Transverse colon (tissue), 4 donors: ENCODE measurements around the gene ACP1. TPM values are rescaled to one million over a fixed set of nuclear protein-coding genes. Genes with fewer than 3 reads are reported as not detected.

Experiments
- DNase-seq: peaks from one replicate; pipeline ENCODE4 v3.0.0-alpha.2; 2019
- H3K27ac ChIP-seq, 4 donors: fragments of 200-600 bp; sonication (generic); 2 replicates each; pipeline ENCODE4 v1.5.1; 2016 to 2018; ENCODE audit warnings: inconsistent platforms in 4 of 4
- H3K27me3 ChIP-seq: fragments of 200-600 bp; sonication (generic); 2 replicates; pipeline ENCODE4 v1.5.1; 2017; ENCODE audit warnings: inconsistent platforms
- H3K36me3 ChIP-seq, 4 donors: fragments of 200-600 bp; sonication (generic); 2 replicates each; pipeline ENCODE4 v1.5.1; 2017 to 2019; ENCODE audit warnings: inconsistent platforms in 4 of 4
- H3K4me1 ChIP-seq, 4 donors: fragments of 200-600 bp; sonication (generic); 2 replicates each; pipeline ENCODE4 v1.5.1; 2017 to 2020; ENCODE audit warnings: inconsistent platforms in 4 of 4
- H3K4me3 ChIP-seq, 4 donors: fragments of 200-600 bp; sonication (generic); 1 replicate in 1 of 4; 2 replicates in 3 of 4; pipeline versions ENCODE4 v1.5.1 to v1.6.1; 2017 to 2019; ENCODE audit warnings: inconsistent platforms in 4 of 4
- H3K9me3 ChIP-seq, 2 donors: fragments of 200-600 bp; sonication (generic); 2 replicates each; pipeline ENCODE4 v1.5.1; 2017 to 2019; ENCODE audit warnings: inconsistent platforms in 2 of 2
- CTCF ChIP-seq, 5 experiments: fragments of 200-600 bp in 3 of 5; fragments of 450-650 bp in 2 of 5; sonication (generic) in 3 of 5; IDR thresholded peaks; 1 replicate in 2 of 5; 2 replicates in 3 of 5; pipeline ENCODE4 v1.5.1; 2016 to 2017; ENCODE audit warnings: antibody characterized with exemption in 5 of 5, inconsistent platforms in 3 of 5, mild to moderate bottlenecking in 2 of 5, moderate library complexity in 1 of 5
- EP300 ChIP-seq: sonication (generic); formaldehyde crosslinking; IDR thresholded peaks from one replicate; pipeline ENCODE4 v1.6.1; 2017; ENCODE audit warnings: antibody characterized with exemption, low read depth
- POLR2A ChIP-seq: fragments of 450-650 bp; IDR thresholded peaks from one replicate; pipeline ENCODE4 v1.6.1; 2016; ENCODE audit warnings: antibody characterized with exemption, mild to moderate bottlenecking, moderate library complexity
- POLR2AphosphoS5 ChIP-seq, 3 donors: sonication (generic); formaldehyde crosslinking; IDR thresholded peaks; one replicate each; pipeline ENCODE4 v1.6.1; 2016; ENCODE audit warnings: antibody characterized with exemption in 3 of 3
- WGBS, 2 donors: methylation state at CpG; one replicate each; pipeline ENCODE4 v1.1.5; 2018; ENCODE audit warnings: low coverage in 1 of 2; 5-methylcytosine and 5-hydroxymethylcytosine counted together
- in situ Hi-C, 4 donors: fragments of 200-750 bp; cut with MboI; loops; one replicate each; pipeline versions ENCODE4 v1.15.0 to v1.15.1; 2017; ENCODE audit warnings: low sequenced_read_pairs in 3 of 4, low pct_ligation_motif_present in 1 of 4, low pct_unique_long_range_greater_than_20kb in 1 of 4
- intact Hi-C: fragments of 100-400 bp; cut with DNase I; formaldehyde crosslinking; loops from one replicate; pipeline ENCODE4 v1.15.1; 2023; ENCODE audit warnings: low total_unique reads
- total RNA-seq, 4 donors: library from RNA; depleted of rRNA; stranded (reverse); fragments of >200 nt; gene quantifications; one replicate each; pipeline ENCODE4 v1.1.0, GENCODE V29; 2016

Gene ACP1
- total RNA-seq, 4 donors from 2014 or later, result 21.3 to 96.1 (median 66.4) TPM

GRCh38 chr2:257429-257828 is 7.3 kb upstream of the ACP1 start:
- TF ChIP-seq CTCF (IDR thresholded peaks at IDR 0.05) (no peak), POLR2AphosphoS5 (IDR thresholded peaks at IDR 0.05) (no peak), POLR2A (no peak), EP300 (no peak)
- Histone ChIP-seq H3K4me1 (peaks cover 0 to 7% (median 2%) of the 10 kb centered on the region in 4 donors), H3K27me3 (no peaks in the 10 kb centered on the region), H3K4me3 (no peak overlapping the region), H3K27ac (no peak overlapping the region), H3K36me3 (no peaks in the 10 kb centered on the region), H3K9me3 (peaks cover 3 to 7% of the 10 kb centered on the region in 2 donors)
- WGBS, 2 donors, result 72 to 80% methylated on average over 2 to 3 of the region's 3 CpGs
- intact Hi-C loops (no loop called here), in situ Hi-C loops (loop anchor here in 1 of 4 donors (10.0 kb wide), 1 partner anchor 377 kb away; no protein-coding TSS in a partner anchor)
- DNase-seq, result no peak

- H3K4me3 ChIP-seq, result no peak overlapping the region
- 92 to 97% methylated on average over 2 of the region's 2 CpGs for WGBS, 2 donors
- DNase-seq, result no peak
- no peaks in the 10 kb centered on the region for H3K27me3 ChIP-seq
- peaks cover 3 to 7% of the 10 kb centered on the region in 2 donors for H3K9me3 ChIP-seq
- H3K4me1 ChIP-seq, result peaks cover 0 to 11% (median 3%) of the 10 kb centered on the region in 4 donors
- no peak overlapping the region for H3K27ac ChIP-seq
- H3K36me3 ChIP-seq, result no peaks in the 10 kb centered on the region
- TF ChIP-seq EP300, result no peak
- TF ChIP-seq POLR2A, result no peak
- TF ChIP-seq POLR2AphosphoS5 (IDR thresholded peaks at IDR 0.05), result no peak
- no peak for TF ChIP-seq CTCF (IDR thresholded peaks at IDR 0.05)
- intact Hi-C loops, result no loop called here
- in situ Hi-C loops, result loop anchor here in 1 of 4 donors (10.0 kb wide), 1 partner anchor 377 kb away; no protein-coding TSS in a partner anchor
These were observed 6.9 kb upstream of the ACP1 start for GRCh38 chr2:257842-258241.

- WGBS, 2 donors, result 87 to 100% methylated on average over 1 to 3 of the region's 3 CpGs
- no peak for TF ChIP-seq POLR2AphosphoS5 (IDR thresholded peaks at IDR 0.05)
- no peak for TF ChIP-seq POLR2A
- no peak for TF ChIP-seq EP300
- no peak for TF ChIP-seq CTCF (IDR thresholded peaks at IDR 0.05)
- intact Hi-C loops (no loop called here), in situ Hi-C loops (loop anchor here in 1 of 4 donors (10.0 kb wide), 1 partner anchor 376 kb away; no protein-coding TSS in a partner anchor)
- no peak overlapping the region for H3K27ac ChIP-seq
- H3K4me3 ChIP-seq, result no peak overlapping the region
- H3K36me3 ChIP-seq, result no peaks in the 10 kb centered on the region
- H3K4me1 ChIP-seq, result peaks cover 3 to 11% (median 8%) of the 10 kb centered on the region in 4 donors
- peaks cover 3 to 7% of the 10 kb centered on the region in 2 donors for H3K9me3 ChIP-seq
- H3K27me3 ChIP-seq, result no peaks in the 10 kb centered on the region
- no peak for DNase-seq
These were observed 5.8 kb upstream of the ACP1 start for GRCh38 chr2:258933-259332.

GRCh38 chr2:259789-260331 is 4.9 kb upstream of the ACP1 start:
- DNase-seq, result no peak
- 90 to 92% methylated on average over 2 of the region's 2 CpGs for WGBS, 2 donors
- H3K27me3 ChIP-seq, result no peaks in the 10 kb centered on the region
- no peaks in the 10 kb centered on the region for H3K36me3 ChIP-seq
- peaks cover 3 to 7% of the 10 kb centered on the region in 2 donors for H3K9me3 ChIP-seq
- TF ChIP-seq EP300 (no peak), POLR2AphosphoS5 (IDR thresholded peaks at IDR 0.05) (no peak), POLR2A (no peak), CTCF (IDR thresholded peaks at IDR 0.05) (no peak)
- in situ Hi-C loops (loop anchor here in 1 of 4 donors (10.0 kb wide), 1 partner anchor 375 kb away; no protein-coding TSS in a partner anchor), intact Hi-C loops (no loop called here)
- peak overlapping the region in 1 of 4 donors; percentile 20 for H3K27ac ChIP-seq
- no peak overlapping the region for H3K4me3 ChIP-seq
- H3K4me1 ChIP-seq, result peaks cover 3 to 11% (median 8%) of the 10 kb centered on the region in 4 donors
